Tibial artery (tissue), 4 donors: Measurements from ENCODE around the gene CCDC194.

Source experiments
- DNase-seq, 2 donors: peaks; one replicate each; pipeline ENCODE4 v3.0.0-alpha.2; 2019
- H3K27ac ChIP-seq, 2 donors: fragments of 200-600 bp; sonication (generic) in 1 of 2; 1 replicate in 1 of 2; 2 replicates in 1 of 2; pipeline ENCODE4 v1.5.1; 2018 to 2019; ENCODE audit warnings: mild to moderate bottlenecking in 1 of 2
- H3K27me3 ChIP-seq, 2 donors: fragments of 200-600 bp; sonication (generic) in 1 of 2; one replicate each; pipeline versions ENCODE4 v1.5.1 to v1.6.0; 2016 to 2019
- H3K36me3 ChIP-seq, 3 donors: fragments of 200-600 bp; sonication (generic) in 2 of 3; one replicate each; pipeline ENCODE4 v1.5.1; 2016 to 2019; ENCODE audit warnings: mild to moderate bottlenecking in 2 of 3
- H3K4me1 ChIP-seq, 4 donors: fragments of 200-600 bp; sonication (generic) in 2 of 4; 1 replicate in 3 of 4; 2 replicates in 1 of 4; pipeline ENCODE4 v1.5.1; 2016 to 2019
- H3K4me3 ChIP-seq, 2 donors: fragments of 200-600 bp; sonication (generic) in 1 of 2; 1 replicate in 1 of 2; 2 replicates in 1 of 2; pipeline ENCODE4 v1.5.1; 2018 to 2019; ENCODE audit warnings: mild to moderate bottlenecking in 2 of 2
- H3K9me3 ChIP-seq, 3 donors: fragments of 200-600 bp; sonication (generic) in 1 of 3; one replicate each; pipeline ENCODE4 v1.5.1; 2016 to 2019
- CTCF ChIP-seq, 2 experiments: fragments of 200-600 bp in 1 of 2; fragments of 450-650 bp in 1 of 2; IDR thresholded peaks; one replicate each; pipeline ENCODE4 v1.5.1; 2017 to 2019; ENCODE audit warnings: antibody characterized with exemption in 2 of 2, mild to moderate bottlenecking in 1 of 2, moderate library complexity in 1 of 2
- intact Hi-C: fragments of 100-400 bp; cut with DNase I; formaldehyde crosslinking; loops from one replicate; pipeline ENCODE4 v1.15.0; 2023; ENCODE audit warnings: low total_unique reads

CCDC194 gene

GRCh38 chr19:17414097-17414496, 20.1 kb upstream of the CCDC194 start:
- no peak overlapping the region for H3K4me3 ChIP-seq
- no peak for TF ChIP-seq CTCF (IDR thresholded peaks at IDR 0.05)
- DNase-seq: no peak
- intact Hi-C loops: no loop called here
- no peak overlapping the region for H3K27ac ChIP-seq
- H3K27me3 ChIP-seq: peaks cover 0 to 8% of the 10 kb centered on the region in 2 donors
- H3K4me1 ChIP-seq: peaks cover 0 to 3% (median 0%) of the 10 kb centered on the region in 4 donors
- H3K9me3 ChIP-seq: no peaks in the 10 kb centered on the region
- no peaks in the 10 kb centered on the region for H3K36me3 ChIP-seq

- Histone ChIP-seq H3K27ac (no peak overlapping the region), H3K4me1 (peaks cover 0 to 3% (median 0%) of the 10 kb centered on the region in 4 donors), H3K4me3 (no peak overlapping the region), H3K9me3 (no peaks in the 10 kb centered on the region), H3K27me3 (peaks cover 0 to 8% of the 10 kb centered on the region in 2 donors), H3K36me3 (no peaks in the 10 kb centered on the region)
- no peak for TF ChIP-seq CTCF (IDR thresholded peaks at IDR 0.05)
- intact Hi-C loops: no loop called here
- no peak for DNase-seq
Measured at GRCh38 chr19:17411801-17412200, 17.8 kb upstream of the CCDC194 start.

- DNase-seq: no peak
Measured at GRCh38 chr19:17409990-17410389, 16.0 kb upstream of the CCDC194 start.

GRCh38 chr19:17406887-17407196, 12.8 kb upstream of the CCDC194 start:
- H3K27me3 ChIP-seq: peaks cover 0 to 9% of the 10 kb centered on the region in 2 donors
- peaks cover 0 to 9% (median 0%) of the 10 kb centered on the region in 4 donors for H3K4me1 ChIP-seq
- no peak for DNase-seq
- no peaks in the 10 kb centered on the region for H3K36me3 ChIP-seq
- no peak for TF ChIP-seq CTCF (IDR thresholded peaks at IDR 0.05)
- peak overlapping the region; percentile 29 to 41 for H3K4me3 ChIP-seq
- no peak overlapping the region for H3K27ac ChIP-seq
- intact Hi-C loops: no loop called here
- no peaks in the 10 kb centered on the region for H3K9me3 ChIP-seq

More at GRCh38 chr19:17409990-17410389, 16.0 kb upstream of the CCDC194 start:
- Histone ChIP-seq H3K27ac (no peak overlapping the region), H3K9me3 (no peaks in the 10 kb centered on the region), H3K4me1 (peaks cover 0 to 9% (median 0%) of the 10 kb centered on the region in 4 donors), H3K36me3 (no peaks in the 10 kb centered on the region), H3K27me3 (peaks cover 0 to 8% of the 10 kb centered on the region in 2 donors), H3K4me3 (no peak overlapping the region)
- no peak for TF ChIP-seq CTCF (IDR thresholded peaks at IDR 0.05)
- intact Hi-C loops: no loop called here

- H3K36me3 ChIP-seq: no peaks in the 10 kb centered on the region
- no peaks in the 10 kb centered on the region for H3K9me3 ChIP-seq
- DNase-seq: no peak
- H3K4me1 ChIP-seq: peaks cover 0 to 9% (median 0%) of the 10 kb centered on the region in 4 donors
- TF ChIP-seq CTCF (IDR thresholded peaks at IDR 0.05): no peak
- peaks cover 0 to 15% of the 10 kb centered on the region in 2 donors for H3K27me3 ChIP-seq
- H3K27ac ChIP-seq: peak overlapping the region in 1 of 2 donors; percentile 25
- intact Hi-C loops: no loop called here
- H3K4me3 ChIP-seq: peak overlapping the region; percentile 29 to 41
Measured at GRCh38 chr19:17406046-17406886, 12.3 kb upstream of the CCDC194 start.
